ENCODE results near the gene MKI67.

Gene MKI67

GRCh38 chr10:128150561-128150960, 24.3 kb upstream of the MKI67 start:
- peak overlapping the region; percentile 90 for H2AFZ ChIP-seq (ENCODE audit: low read depth)
- no peak overlapping the region for H3K27ac ChIP-seq
- no peaks in the 10 kb centered on the region for H3K36me3 ChIP-seq (ENCODE audit: insufficient read depth)
- no peak overlapping the region for H3K9ac ChIP-seq
- no peaks in the 10 kb centered on the region for H3K79me2 ChIP-seq (ENCODE audit: insufficient read depth, low read depth)
- no peaks in the 10 kb centered on the region for H3K4me1 ChIP-seq (ENCODE audit: low read depth, poor library complexity, severe bottlenecking)
- no peaks in the 10 kb centered on the region for H4K20me1 ChIP-seq (ENCODE audit: insufficient read depth)
- no peak overlapping the region for H3K4me3 ChIP-seq (IDR thresholded peaks at IDR 0.05; ENCODE audit: insufficient read depth, low read depth, low read length)
- no peak for TF ChIP-seq CTCF (conservative IDR thresholded peaks at IDR 0.05; ENCODE audit: low read depth, low read length)
- H3K4me2 ChIP-seq, result peak overlapping the region; percentile 52
- no peaks in the 10 kb centered on the region for H3K27me3 ChIP-seq (ENCODE audit: insufficient read depth, low read depth)

- peaks cover 2% of the 10 kb centered on the region for H3K4me1 ChIP-seq (ENCODE audit: low read depth, poor library complexity, severe bottlenecking)
- H3K27me3 ChIP-seq (ENCODE audit: insufficient read depth, low read depth), result no peaks in the 10 kb centered on the region
- no peaks in the 10 kb centered on the region for H3K79me2 ChIP-seq (ENCODE audit: insufficient read depth, low read depth)
- H3K4me2 ChIP-seq, result peak overlapping the region; percentile 52
- no peaks in the 10 kb centered on the region for H4K20me1 ChIP-seq (ENCODE audit: insufficient read depth)
- TF ChIP-seq CTCF (conservative IDR thresholded peaks at IDR 0.05; ENCODE audit: low read depth, low read length), result peak; percentile 69
- no peak overlapping the region for H3K4me3 ChIP-seq (IDR thresholded peaks at IDR 0.05; ENCODE audit: insufficient read depth, low read depth, low read length)
- H3K36me3 ChIP-seq (ENCODE audit: insufficient read depth), result no peaks in the 10 kb centered on the region
- no peak overlapping the region for H3K27ac ChIP-seq
- H3K9ac ChIP-seq, result no peak overlapping the region; the same call in 1 of the 2 replicates
- peak overlapping the region; percentile 90 for H2AFZ ChIP-seq (ENCODE audit: low read depth)
These were observed 23.8 kb upstream of the MKI67 start for GRCh38 chr10:128150045-128150493.

- Histone ChIP-seq H4K20me1 (ENCODE audit: insufficient read depth) (no peaks in the 10 kb centered on the region), H2AFZ (ENCODE audit: low read depth) (peak overlapping the region; percentile 47; the same call in 1 of the 2 replicates), H3K4me1 (ENCODE audit: low read depth, poor library complexity, severe bottlenecking) (peaks cover 8% of the 10 kb centered on the region), H3K4me2 (no peak overlapping the region), H3K4me3 (IDR thresholded peaks at IDR 0.05; ENCODE audit: insufficient read depth, low read depth, low read length) (no peak overlapping the region), H3K27ac (no peak overlapping the region), H3K27me3 (ENCODE audit: insufficient read depth, low read depth) (no peaks in the 10 kb centered on the region), H3K79me2 (ENCODE audit: insufficient read depth, low read depth) (no peaks in the 10 kb centered on the region), H3K9ac (no peak overlapping the region), H3K36me3 (ENCODE audit: insufficient read depth) (no peaks in the 10 kb centered on the region)
- no peak for TF ChIP-seq CTCF (conservative IDR thresholded peaks at IDR 0.05; ENCODE audit: low read depth, low read length)
These were observed 23.2 kb upstream of the MKI67 start for GRCh38 chr10:128149267-128150014.

- Histone ChIP-seq H3K4me3 (IDR thresholded peaks at IDR 0.05; ENCODE audit: insufficient read depth, low read depth, low read length) (no peak overlapping the region), H3K27ac (no peak overlapping the region), H3K27me3 (ENCODE audit: insufficient read depth, low read depth) (no peaks in the 10 kb centered on the region), H3K4me1 (ENCODE audit: low read depth, poor library complexity, severe bottlenecking) (peaks cover 15% of the 10 kb centered on the region), H3K4me2 (no peak overlapping the region), H4K20me1 (ENCODE audit: insufficient read depth) (no peaks in the 10 kb centered on the region), H3K36me3 (ENCODE audit: insufficient read depth) (no peaks in the 10 kb centered on the region), H3K79me2 (ENCODE audit: insufficient read depth, low read depth) (no peaks in the 10 kb centered on the region), H3K9ac (no peak overlapping the region), H2AFZ (ENCODE audit: low read depth) (no peak overlapping the region)
- TF ChIP-seq CTCF (conservative IDR thresholded peaks at IDR 0.05; ENCODE audit: low read depth, low read length), result no peak
These were observed 21.4 kb upstream of the MKI67 start for GRCh38 chr10:128147669-128148068.
